ENCODE data around the gene ZBTB7C. TPM values are rescaled to one million over a fixed set of nuclear protein-coding genes. Genes with fewer than 3 reads are reported as not detected.

The ZBTB7C gene
- total and polyA plus RNA-seq, 4 donors, result 0.19 to 1.1 (median 0.45) TPM

DNA sequence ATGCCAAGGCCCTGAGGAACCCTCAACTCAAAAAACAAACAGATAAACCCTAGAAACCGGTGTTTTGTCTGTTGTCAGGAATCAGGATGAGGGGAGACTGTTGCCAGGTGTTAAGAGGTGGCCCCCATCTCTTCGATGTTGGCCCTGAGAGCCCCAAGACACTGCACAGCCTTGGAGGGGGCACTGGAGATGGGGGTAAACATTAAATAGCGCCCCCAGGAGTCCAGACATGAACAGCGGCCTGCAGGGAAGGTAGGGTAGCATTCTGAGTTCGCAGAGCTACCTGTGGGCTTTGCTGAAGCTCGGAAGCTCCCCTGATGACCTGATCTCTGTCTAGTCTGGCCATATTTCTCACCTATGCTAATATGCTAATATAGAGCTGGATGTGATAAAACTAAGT lies 381.1 kb downstream of the ZBTB7C start:
- Histone ChIP-seq H3K9me3 (ENCODE audit: control insufficient read depth in 4 of 4, low read length in 3 of 4) (no peaks in the 10 kb centered on the region), H3K36me3 (ENCODE audit: control insufficient read depth in 4 of 4, insufficient read depth in 3 of 4, low read depth in 1 of 4, low read length in 3 of 4) (no peaks in the 10 kb centered on the region), H3K4me1 (ENCODE audit: control insufficient read depth in 4 of 4, insufficient read depth in 4 of 4, low read length in 3 of 4) (no peaks in the 10 kb centered on the region), H3K9ac (ENCODE audit: low read depth in 1 of 2, low read length in 2 of 2) (no peak overlapping the region), H3K27ac (ENCODE audit: low read depth in 1 of 2, low read length in 2 of 2) (no peak overlapping the region), H3K27me3 (ENCODE audit: control insufficient read depth in 4 of 4, insufficient read depth in 4 of 4, low read length in 3 of 4) (no peaks in the 10 kb centered on the region), H3K4me3 (ENCODE audit: low read depth in 1 of 3, low read length in 3 of 3) (no peak overlapping the region)
- 90% methylated on average over 6 of the region's 6 CpGs for WGBS
- TF ChIP-seq, protein P1, sequence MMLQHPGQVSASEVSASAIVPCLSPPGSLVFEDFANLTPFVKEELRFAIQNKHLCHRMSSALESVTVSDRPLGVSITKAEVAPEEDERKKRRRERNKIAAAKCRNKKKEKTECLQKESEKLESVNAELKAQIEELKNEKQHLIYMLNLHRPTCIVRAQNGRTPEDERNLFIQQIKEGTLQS (IDR thresholded peaks at IDR 0.05), result no peak
- no peak for DNase-seq (ENCODE audit: low spot score)

DNA sequence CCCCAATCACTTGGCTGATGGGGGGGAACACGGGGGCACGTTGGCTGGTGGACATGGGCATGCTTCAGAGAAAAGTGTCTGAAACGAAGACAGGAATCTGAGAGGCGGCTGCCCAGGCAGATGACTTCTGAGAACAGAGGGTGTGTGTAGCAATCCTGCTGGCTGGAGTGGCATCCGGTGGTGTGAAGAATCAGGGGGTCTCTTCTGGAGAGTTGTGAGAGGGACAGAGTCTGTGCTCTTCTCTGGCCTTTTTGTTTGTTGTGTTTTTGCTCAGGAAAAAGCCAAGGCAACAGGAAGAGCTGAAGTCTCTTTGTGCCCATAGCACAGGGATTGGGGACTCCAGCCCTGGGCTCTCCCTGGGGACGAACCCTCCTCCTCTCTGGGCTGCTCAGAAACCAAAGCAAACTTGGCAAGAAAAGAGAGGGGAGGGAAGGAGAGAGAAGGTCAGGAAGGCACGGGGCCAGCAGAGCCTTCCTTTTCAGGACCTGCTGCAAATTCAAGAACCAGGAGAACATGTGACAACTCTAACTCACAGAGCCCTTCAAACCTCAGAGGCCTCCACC lies 381.7 kb downstream of the ZBTB7C start:
- Histone ChIP-seq H3K4me1 (ENCODE audit: control insufficient read depth in 4 of 4, insufficient read depth in 4 of 4, low read length in 3 of 4) (no peaks in the 10 kb centered on the region), H3K4me3 (ENCODE audit: low read depth in 1 of 3, low read length in 3 of 3) (no peak overlapping the region), H3K36me3 (ENCODE audit: control insufficient read depth in 4 of 4, insufficient read depth in 3 of 4, low read depth in 1 of 4, low read length in 3 of 4) (no peaks in the 10 kb centered on the region), H3K9ac (ENCODE audit: low read depth in 1 of 2, low read length in 2 of 2) (no peak overlapping the region), H3K9me3 (ENCODE audit: control insufficient read depth in 4 of 4, low read length in 3 of 4) (no peaks in the 10 kb centered on the region), H3K27ac (ENCODE audit: low read depth in 1 of 2, low read length in 2 of 2) (no peak overlapping the region), H3K27me3 (ENCODE audit: control insufficient read depth in 4 of 4, insufficient read depth in 4 of 4, low read length in 3 of 4) (no peaks in the 10 kb centered on the region)
- TF ChIP-seq FOXA1 (IDR thresholded peaks at IDR 0.05) (no peak), YY1 (IDR thresholded peaks at IDR 0.05) (no peak), HNF4G (IDR thresholded peaks at IDR 0.05) (no peak), SP1 (IDR thresholded peaks at IDR 0.05) (no peak), GABPA (IDR thresholded peaks at IDR 0.05 in 1 of 2, conservative IDR thresholded peaks at IDR 0.05 in 1 of 2) (no peak), FOXA2 (IDR thresholded peaks at IDR 0.05) (no peak), TAF1 (conservative IDR thresholded peaks at IDR 0.05) (no peak), EGR1 (IDR thresholded peaks at IDR 0.05; ENCODE audit: low read depth in 2 of 2) (no peak), NR2F2 (IDR thresholded peaks at IDR 0.05) (no peak)
- TF ChIP-seq, protein P2, sequence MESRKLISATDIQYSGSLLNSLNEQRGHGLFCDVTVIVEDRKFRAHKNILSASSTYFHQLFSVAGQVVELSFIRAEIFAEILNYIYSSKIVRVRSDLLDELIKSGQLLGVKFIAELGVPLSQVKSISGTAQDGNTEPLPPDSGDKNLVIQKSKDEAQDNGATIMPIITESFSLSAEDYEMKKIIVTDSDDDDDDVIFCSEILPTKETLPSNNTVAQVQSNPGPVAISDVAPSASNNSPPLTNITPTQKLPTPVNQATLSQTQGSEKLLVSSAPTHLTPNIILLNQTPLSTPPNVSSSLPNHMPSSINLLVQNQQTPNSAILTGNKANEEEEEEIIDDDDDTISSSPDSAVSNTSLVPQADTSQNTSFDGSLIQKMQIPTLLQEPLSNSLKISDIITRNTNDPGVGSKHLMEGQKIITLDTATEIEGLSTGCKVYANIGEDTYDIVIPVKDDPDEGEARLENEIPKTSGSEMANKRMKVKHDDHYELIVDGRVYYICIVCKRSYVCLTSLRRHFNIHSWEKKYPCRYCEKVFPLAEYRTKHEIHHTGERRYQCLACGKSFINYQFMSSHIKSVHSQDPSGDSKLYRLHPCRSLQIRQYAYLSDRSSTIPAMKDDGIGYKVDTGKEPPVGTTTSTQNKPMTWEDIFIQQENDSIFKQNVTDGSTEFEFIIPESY (IDR thresholded peaks at IDR 0.05), result no peak
- TF ChIP-seq, protein P3, sequence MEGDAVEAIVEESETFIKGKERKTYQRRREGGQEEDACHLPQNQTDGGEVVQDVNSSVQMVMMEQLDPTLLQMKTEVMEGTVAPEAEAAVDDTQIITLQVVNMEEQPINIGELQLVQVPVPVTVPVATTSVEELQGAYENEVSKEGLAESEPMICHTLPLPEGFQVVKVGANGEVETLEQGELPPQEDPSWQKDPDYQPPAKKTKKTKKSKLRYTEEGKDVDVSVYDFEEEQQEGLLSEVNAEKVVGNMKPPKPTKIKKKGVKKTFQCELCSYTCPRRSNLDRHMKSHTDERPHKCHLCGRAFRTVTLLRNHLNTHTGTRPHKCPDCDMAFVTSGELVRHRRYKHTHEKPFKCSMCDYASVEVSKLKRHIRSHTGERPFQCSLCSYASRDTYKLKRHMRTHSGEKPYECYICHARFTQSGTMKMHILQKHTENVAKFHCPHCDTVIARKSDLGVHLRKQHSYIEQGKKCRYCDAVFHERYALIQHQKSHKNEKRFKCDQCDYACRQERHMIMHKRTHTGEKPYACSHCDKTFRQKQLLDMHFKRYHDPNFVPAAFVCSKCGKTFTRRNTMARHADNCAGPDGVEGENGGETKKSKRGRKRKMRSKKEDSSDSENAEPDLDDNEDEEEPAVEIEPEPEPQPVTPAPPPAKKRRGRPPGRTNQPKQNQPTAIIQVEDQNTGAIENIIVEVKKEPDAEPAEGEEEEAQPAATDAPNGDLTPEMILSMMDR (IDR thresholded peaks at IDR 0.05; ENCODE audit: low read depth, low read length, missing input control), result no peak
- TF ChIP-seq, protein P4, sequence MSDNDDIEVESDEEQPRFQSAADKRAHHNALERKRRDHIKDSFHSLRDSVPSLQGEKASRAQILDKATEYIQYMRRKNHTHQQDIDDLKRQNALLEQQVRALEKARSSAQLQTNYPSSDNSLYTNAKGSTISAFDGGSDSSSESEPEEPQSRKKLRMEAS (IDR thresholded peaks at IDR 0.05), result no peak
- TF ChIP-seq, protein P1 (IDR thresholded peaks at IDR 0.05), result no peak
- 67% methylated on average over 7 of the region's 7 CpGs for WGBS
- DNase-seq (ENCODE audit: low spot score), result no peak

DNA sequence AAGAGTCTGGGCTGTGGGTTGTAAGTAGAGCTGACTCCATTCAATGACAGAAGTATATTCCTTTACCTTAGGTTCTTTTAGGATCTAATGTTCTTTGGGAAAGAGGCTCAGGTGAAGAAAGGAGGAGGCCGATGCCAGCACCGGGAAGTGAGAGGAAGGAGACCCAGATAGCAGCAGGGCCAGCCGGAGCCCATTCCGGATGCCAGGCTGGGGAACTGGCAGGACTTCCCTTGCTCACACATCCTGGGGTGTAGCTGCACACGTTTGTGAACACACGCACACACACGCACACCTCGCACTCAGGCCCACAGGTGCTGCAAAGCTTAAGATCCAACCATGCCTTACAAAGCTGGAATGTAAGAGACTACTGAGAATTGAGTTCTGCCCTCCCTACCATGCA lies 383.0 kb downstream of the ZBTB7C start:
- Histone ChIP-seq H3K27ac (ENCODE audit: low read depth in 1 of 2, low read length in 2 of 2) (no peak overlapping the region), H3K4me1 (ENCODE audit: control insufficient read depth in 4 of 4, insufficient read depth in 4 of 4, low read length in 3 of 4) (no peaks in the 10 kb centered on the region), H3K4me3 (ENCODE audit: low read depth in 1 of 3, low read length in 3 of 3) (no peak overlapping the region), H3K9ac (ENCODE audit: low read depth in 1 of 2, low read length in 2 of 2) (no peak overlapping the region), H3K36me3 (ENCODE audit: control insufficient read depth in 4 of 4, insufficient read depth in 3 of 4, low read depth in 1 of 4, low read length in 3 of 4) (no peaks in the 10 kb centered on the region), H3K27me3 (ENCODE audit: control insufficient read depth in 4 of 4, insufficient read depth in 4 of 4, low read length in 3 of 4) (no peaks in the 10 kb centered on the region), H3K9me3 (ENCODE audit: control insufficient read depth in 4 of 4, low read length in 3 of 4) (no peaks in the 10 kb centered on the region)
- DNase-seq (ENCODE audit: low spot score), result no peak
- whole genome bisulfite sequencing, result 89% methylated on average over 8 of the region's 8 CpGs
- TF ChIP-seq, protein P2 (IDR thresholded peaks at IDR 0.05), result no peak
- TF ChIP-seq EGR1 (IDR thresholded peaks at IDR 0.05; ENCODE audit: low read depth in 2 of 2), result no peak
- TF ChIP-seq YY1 (IDR thresholded peaks at IDR 0.05), result no peak
- TF ChIP-seq, protein P5, sequence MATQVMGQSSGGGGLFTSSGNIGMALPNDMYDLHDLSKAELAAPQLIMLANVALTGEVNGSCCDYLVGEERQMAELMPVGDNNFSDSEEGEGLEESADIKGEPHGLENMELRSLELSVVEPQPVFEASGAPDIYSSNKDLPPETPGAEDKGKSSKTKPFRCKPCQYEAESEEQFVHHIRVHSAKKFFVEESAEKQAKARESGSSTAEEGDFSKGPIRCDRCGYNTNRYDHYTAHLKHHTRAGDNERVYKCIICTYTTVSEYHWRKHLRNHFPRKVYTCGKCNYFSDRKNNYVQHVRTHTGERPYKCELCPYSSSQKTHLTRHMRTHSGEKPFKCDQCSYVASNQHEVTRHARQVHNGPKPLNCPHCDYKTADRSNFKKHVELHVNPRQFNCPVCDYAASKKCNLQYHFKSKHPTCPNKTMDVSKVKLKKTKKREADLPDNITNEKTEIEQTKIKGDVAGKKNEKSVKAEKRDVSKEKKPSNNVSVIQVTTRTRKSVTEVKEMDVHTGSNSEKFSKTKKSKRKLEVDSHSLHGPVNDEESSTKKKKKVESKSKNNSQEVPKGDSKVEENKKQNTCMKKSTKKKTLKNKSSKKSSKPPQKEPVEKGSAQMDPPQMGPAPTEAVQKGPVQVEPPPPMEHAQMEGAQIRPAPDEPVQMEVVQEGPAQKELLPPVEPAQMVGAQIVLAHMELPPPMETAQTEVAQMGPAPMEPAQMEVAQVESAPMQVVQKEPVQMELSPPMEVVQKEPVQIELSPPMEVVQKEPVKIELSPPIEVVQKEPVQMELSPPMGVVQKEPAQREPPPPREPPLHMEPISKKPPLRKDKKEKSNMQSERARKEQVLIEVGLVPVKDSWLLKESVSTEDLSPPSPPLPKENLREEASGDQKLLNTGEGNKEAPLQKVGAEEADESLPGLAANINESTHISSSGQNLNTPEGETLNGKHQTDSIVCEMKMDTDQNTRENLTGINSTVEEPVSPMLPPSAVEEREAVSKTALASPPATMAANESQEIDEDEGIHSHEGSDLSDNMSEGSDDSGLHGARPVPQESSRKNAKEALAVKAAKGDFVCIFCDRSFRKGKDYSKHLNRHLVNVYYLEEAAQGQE (IDR thresholded peaks at IDR 0.05), result no peak
- no peak for TF ChIP-seq RAD21 (IDR thresholded peaks at IDR 0.05)
- TF ChIP-seq SP1 (IDR thresholded peaks at IDR 0.05), result no peak
- TF ChIP-seq, protein P4 (IDR thresholded peaks at IDR 0.05), result no peak
- no peak for TF ChIP-seq NR2F2 (IDR thresholded peaks at IDR 0.05)

Data from liver (tissue), 9 donors.